HG03575 (cell line): ENCODE results near the gene XNDC1N.
"Not testable (repeated sequence)": the region's sequence is repeated elsewhere in the genome, so short reads cannot be mapped to it uniquely, and the experiment has no call there.

Experiments used
- ATAC-seq: cut with Tn5 transposase; IDR thresholded peaks from one replicate; pipeline ENCODE4 v1.9.1; 2021; ENCODE audit not compliant: unreplicated experiment, insufficient number of reproducible peaks, low FRiP score; ENCODE audit errors: extremely low read depth

Gene XNDC1N

GRCh38 chr11:71934213-71934612, 5.8 kb upstream of the XNDC1N start:
- ATAC-seq = no peak

DNA sequence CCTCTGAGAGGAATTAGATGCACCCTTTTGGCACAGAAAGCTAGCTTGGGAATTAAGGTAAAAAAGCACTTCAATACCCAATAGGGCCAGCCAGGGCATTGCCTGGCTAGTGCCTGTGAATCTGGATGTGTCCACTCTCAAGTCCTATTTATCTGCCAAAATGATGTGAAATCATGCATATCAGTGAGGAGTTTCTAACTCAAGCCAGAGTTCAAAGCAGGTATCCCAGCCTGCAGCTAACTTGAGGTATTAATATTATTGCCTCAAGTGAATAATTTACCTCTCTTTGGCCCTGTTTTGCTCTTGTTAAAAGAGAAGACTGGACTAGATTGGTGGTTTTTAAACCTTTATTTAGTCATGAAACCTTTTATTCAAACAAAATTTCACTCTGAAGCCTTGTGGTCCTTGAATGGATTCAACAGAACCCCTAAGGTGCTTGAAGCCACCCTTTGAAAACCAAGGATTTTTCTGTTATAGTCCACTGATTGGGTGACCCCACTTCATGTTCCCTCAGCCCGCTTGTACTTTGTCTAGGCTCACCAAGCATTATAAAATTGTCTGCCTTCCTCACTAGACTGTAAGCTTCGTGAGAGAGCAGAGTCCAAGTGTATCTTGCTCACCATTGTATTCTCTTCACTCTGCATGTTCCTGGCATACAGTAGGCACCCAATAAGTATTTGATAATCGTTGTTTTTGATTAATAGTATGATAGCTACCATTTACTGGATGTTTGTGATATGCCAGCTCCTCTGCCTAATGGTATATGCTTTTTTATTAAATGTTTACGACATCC, 4.9 kb upstream of the XNDC1N start:
- no peak for ATAC-seq

- no peak for ATAC-seq
These were observed 2.8 kb upstream of the XNDC1N start for GRCh38 chr11:71931245-71931602.

DNA sequence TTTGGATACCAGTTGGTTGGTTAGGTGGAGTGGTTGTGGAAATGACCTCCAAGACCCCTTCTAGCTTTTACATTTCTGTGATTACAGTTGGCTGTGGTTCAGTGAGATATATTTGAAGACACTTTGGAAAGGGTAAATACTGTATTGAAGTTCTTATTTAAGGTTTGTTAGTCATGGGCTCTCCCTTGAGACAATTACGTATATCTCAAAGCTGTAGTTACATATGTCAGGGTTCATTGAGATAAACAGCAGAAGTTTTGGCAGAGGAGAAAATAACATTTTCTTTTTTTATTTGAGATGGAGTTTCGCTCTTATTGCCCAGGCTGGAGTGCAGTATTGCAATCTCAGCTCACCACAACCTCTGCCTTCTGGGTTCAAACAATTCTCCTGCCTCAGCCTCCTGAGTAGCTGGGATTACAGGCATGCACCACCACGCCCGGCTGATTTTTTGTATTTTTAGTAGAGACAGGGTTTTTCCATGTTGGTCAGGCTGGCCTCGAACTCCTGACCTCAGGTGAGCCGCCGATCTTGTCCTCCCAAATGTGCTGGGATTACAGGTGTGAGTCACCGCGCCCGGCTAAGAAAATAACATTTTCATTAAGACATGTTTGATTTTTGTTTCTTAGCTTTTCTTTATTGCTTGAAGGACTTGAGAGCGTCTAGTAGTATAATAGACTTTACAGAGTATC, 2.3 kb upstream of the XNDC1N start:
- ATAC-seq = no peak

GRCh38 chr11:71929491-71929890, 1.1 kb upstream of the XNDC1N start:
- ATAC-seq = no peak

DNA sequence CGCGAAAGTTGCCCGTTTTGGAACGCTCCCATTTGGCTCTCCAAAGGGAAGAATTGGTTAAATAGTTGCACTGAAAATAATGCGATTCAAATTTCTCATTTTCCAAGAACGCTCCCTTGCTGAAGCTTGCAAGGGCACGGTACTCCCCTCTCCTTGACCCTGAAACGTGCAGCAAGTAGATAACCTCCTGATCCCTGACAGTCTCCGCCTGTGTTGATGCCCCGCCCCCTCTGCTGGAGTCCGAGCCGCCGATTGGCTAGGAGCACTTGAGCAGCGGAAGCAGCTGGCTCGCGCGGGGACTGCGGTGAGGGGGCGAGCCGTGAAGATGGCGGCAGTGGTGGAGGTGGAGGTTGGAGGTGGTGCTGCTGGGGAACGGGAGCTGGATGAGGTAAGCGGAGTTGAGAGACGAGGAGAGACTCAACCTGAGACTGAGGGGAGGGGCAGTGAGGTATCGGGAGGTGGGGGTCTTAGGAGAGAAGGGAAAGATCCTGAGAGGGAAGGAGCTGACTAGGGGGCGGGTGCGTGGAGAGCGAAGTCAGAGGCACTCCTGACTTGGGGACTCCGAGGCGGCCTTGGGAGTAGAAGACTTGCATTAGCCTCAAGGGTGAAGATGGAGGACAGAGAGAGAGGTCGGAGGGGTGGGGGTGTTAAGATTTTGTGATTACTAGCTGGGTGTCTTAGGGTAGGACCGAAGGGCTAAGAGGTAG, 496 bp upstream of the XNDC1N start, which contains the start of gene RNF121:
TSS of gene RNF121 (plus strand) at position 310 of the 707 bp plus-strand sequence. CDS start at position 326, 16 bp downstream.
- ATAC-seq = peak; percentile 38

DNA sequence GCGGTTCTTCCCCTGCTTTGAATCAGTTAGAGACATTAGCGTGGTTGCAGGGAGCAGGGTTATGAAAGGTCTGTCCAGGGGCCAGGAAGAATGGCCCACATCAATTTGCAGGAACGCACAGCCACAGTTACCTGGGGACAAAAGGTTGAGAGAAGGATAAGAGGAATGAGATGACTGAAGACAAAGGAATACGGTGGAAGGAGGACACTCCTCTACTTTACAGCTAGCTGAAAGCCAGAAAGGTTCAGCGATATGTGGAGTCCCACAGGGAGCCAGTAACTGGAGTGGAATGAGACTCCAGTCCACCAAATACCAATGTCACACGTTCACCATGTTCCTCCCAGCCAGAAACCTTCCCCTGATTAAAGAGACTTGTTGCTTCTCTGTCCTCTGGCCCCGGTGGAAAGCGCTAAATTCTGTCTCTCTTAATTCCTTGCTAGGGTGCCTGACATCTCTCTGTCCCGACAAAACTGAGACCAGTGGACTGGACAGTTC, 10.7 kb downstream of the XNDC1N start:
- ATAC-seq = no peak

DNA sequence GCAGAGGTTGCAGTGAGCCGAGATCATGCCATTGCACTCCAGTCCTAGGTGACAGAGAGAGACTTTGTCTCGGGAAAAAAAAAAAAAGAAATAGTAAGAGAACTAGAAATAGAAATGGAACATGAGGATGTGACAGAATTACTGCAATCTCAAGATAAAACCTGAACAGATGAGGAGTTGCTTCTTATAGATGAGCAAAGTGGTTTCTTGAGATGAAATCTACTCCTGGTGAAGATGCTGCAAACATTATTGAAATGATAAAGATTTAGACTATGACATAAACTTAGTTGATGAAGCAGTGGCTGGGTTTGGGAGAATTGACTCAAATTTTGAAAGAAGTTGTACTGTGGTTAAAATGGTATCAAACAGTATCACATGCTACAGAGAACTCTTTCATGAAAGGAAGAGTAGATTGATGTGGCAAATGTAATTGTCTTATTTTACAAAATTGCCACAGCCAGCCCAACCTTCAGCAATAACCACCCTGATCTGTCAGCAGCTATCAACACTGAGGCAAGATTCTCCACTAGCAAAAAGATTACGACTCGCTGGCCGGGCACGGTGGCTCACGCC, 13.7 kb downstream of the XNDC1N start:
- no peak for ATAC-seq

DNA sequence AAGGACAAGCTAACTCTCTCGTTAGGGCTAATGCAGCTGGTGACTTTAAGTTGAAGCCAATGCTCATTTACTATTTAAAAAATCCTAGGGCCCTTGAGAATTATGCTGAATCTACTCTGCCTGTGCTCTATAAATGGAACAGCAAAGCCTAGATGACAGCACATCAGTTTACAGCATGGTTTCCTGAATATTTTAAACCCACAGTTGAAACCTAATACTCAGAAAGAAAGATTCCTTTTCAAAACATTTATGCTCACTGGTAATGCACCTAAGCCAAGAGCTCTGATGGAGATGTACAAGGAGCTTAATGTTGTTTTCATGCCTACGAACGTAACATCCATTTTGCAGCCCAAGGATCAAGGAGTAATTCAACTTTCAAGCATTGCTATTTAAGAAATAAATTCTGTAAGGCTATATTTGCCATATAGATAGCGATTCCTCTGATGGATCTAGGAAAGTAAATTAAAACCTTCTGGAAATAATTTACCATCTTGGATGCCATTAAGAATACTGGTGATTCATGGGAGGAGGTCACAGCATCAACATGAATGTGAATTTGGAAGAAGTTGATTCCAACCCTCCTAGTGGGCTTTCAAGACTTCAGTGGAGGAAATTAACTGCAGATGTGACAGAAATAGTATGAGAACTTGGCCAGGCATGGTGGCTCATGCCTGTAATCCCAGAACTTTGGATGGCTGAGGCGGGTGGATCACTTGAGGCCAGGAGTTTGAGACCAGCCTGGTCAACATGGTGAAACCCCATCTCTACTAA, 14.5 kb downstream of the XNDC1N start:
- ATAC-seq = no peak

DNA sequence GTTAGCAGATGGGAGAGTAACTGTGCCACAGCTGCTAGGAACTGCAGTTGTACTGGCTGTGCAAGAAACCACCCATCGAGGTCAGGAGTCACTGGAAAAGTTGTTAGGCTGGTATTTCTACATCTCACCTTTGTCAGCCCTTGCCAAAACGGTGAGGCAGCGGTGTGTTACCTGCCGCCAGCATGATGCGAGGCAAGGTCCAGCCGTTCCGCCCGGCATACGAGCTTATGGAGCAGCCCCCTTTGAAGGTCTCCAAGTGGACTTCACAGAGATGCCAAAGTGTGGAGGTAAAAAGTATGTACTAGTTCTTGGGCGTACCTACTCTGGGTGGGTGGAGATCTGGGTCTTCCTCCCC, 16.4 kb downstream of the XNDC1N start:
- ATAC-seq = not testable (repeated sequence)

DNA sequence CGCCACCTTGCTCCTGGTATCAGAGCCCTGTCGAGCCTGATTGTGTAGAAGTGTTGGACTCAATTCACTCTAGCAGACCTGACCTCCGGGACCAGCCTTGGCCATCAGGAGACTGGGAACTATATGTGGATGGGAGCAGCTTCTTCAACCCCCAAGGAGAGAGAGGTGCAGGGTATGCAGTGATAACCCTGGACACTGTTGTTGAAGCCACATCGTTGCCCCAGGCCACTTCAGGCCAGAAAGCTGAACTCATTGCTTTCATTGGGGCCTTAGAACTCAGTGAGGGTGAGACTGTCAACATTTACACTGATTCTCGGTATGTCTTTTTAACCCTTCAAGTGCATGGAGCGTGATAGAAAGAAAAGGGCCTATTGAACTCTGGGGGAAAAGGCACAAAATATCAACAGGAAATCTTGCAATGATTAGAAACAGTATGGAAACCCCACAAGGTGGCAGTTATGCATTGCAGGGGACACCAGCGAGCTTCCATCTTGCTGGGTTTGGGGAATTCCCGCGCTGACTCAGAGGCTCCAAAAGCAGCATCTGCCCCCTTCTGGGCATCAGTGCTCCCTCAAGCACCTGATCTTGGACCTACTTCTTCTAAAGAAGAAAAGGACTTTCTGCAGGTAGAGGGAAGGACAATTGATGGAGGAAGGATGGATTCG, 16.9 kb downstream of the XNDC1N start:
- ATAC-seq = not testable (repeated sequence)

DNA sequence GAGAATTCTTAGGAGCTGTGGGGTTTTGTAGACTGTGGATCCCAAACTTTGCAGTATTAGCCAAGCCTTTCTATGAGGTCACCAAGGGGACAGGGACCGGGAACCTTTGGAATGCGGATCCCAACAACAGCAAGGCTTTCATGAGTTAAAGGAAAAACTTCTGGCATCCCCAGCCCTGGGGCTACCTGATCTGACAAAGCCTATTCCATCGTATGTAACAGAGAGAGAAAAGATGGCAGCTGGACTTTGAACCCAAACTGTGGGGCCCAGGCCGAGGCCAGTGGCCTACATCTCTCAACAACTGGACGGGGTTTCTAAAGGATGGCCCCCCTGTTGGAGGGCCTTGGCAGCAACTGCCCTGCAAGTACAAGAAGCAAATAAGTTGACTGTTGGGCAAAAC, 17.6 kb downstream of the XNDC1N start:
- ATAC-seq = not testable (repeated sequence)

- ATAC-seq = no peak
These were observed 20.2 kb downstream of the XNDC1N start for GRCh38 chr11:71908218-71908617.

DNA sequence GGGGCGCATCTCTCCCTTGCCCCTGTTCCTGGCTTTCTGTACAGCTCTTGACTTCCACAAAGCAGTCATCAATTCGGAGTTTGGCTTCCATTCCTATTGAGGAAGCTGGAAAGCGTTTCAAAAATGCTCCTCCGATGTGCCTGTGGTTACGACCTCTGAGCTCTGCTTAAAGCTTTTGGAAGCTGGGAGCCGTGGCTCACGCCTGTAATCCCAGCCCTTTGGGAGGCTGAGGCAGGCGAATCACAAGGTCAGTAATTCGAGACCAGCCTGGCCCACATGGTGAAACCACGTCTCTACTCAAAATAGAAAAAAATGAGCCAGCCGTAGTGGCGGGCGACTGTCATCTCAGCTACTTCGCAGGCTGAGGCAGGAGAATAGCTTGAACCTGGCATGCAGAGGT, 27.3 kb downstream of the XNDC1N start:
- not testable (repeated sequence) for ATAC-seq

- no peak for ATAC-seq
These were observed 32.4 kb downstream of the XNDC1N start for GRCh38 chr11:71895961-71896360.

GRCh38 chr11:71889181-71889872, 39.1 kb downstream of the XNDC1N start:
- ATAC-seq = not testable (repeated sequence)

GRCh38 chr11:71888335-71889010, 39.9 kb downstream of the XNDC1N start:
- not testable (repeated sequence) for ATAC-seq
